Muscle layer of colon (tissue), 2 donors: Measurements from ENCODE around the gene WNT3A.

Source experiments
- H3K27ac ChIP-seq: one replicate; pipeline ENCODE4 v1.7.0; 2013; ENCODE audit warnings: low read depth, mild to moderate bottlenecking, low read length, moderate library complexity
- H3K27me3 ChIP-seq, 2 donors: one replicate each; pipeline ENCODE4 v1.7.0; 2013; ENCODE audit warnings: low read length in 2 of 2, mild to moderate bottlenecking in 2 of 2; ENCODE audit not compliant: insufficient read depth in 2 of 2, control insufficient read depth in 1 of 2
- H3K36me3 ChIP-seq: one replicate; pipeline ENCODE4 v1.7.0; 2013; ENCODE audit warnings: mild to moderate bottlenecking, low read length; ENCODE audit not compliant: insufficient read depth
- H3K4me1 ChIP-seq: one replicate; pipeline ENCODE4 v1.7.0; 2013; ENCODE audit warnings: mild to moderate bottlenecking, low read length; ENCODE audit not compliant: insufficient read depth
- H3K4me3 ChIP-seq, 2 donors: one replicate each; pipeline ENCODE4 v1.7.0; 2013; ENCODE audit warnings: low read length in 2 of 2, low read depth in 1 of 2, mild to moderate bottlenecking in 1 of 2, moderate library complexity in 1 of 2
- H3K9ac ChIP-seq: one replicate; pipeline ENCODE4 v1.7.0; 2013; ENCODE audit warnings: low read length
- H3K9me3 ChIP-seq: one replicate; pipeline ENCODE4 v1.7.0; 2013; ENCODE audit warnings: mild to moderate bottlenecking, low read length
- donor health status: abdominal sarcoma.
- donor health status: Adenocarcinoma of cecum.

Gene WNT3A

DNA sequence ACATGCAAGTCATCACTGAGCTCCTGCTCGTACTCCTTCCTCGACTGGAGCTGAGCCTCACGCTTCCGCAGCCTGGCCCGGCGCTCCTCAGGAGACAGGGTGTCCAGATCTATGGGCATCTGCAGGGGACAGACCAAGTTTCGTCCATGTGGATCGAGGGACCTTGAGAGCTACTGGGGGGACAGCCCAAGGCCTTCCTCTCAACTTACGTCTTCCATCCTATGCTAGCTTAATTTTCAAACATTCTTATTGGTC lies 99.9 kb downstream of the WNT3A start:
- Histone ChIP-seq H3K9ac (no peak overlapping the region), H3K36me3 (peaks cover 12% of the 10 kb centered on the region), H3K4me1 (peaks cover 33% of the 10 kb centered on the region)

DNA sequence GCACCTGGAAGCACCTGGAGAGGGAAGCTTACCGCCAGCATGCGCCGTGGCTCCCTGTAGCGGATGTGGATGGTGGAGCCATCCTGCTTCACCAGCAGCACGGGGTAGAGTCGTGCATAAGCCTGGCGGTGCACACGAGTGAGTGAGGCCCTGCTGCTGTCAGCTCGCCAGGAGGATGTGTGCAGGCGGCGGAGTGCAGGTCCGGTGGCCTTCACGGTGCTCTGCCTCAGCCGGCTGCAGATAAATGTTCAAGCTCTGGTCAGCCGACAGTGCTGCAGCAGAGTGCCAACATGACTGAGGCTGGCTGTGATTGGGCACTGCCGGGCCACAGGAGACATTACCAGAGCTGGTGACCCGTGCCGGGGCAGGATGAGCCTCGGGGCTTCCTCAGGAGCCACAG lies 100.8 kb downstream of the WNT3A start:
- no peak overlapping the region for H3K9ac ChIP-seq
- no peak overlapping the region for H3K27ac ChIP-seq
- H3K27me3 ChIP-seq, result no peaks in the 10 kb centered on the region
- H3K36me3 ChIP-seq, result peaks cover 12% of the 10 kb centered on the region
- peaks cover 30% of the 10 kb centered on the region for H3K4me1 ChIP-seq
- no peak overlapping the region for H3K4me3 ChIP-seq
- no peaks in the 10 kb centered on the region for H3K9me3 ChIP-seq

More for the DNA sequence above, 99.9 kb downstream of the WNT3A start:
- Histone ChIP-seq H3K4me3 (no peak overlapping the region), H3K27me3 (no peaks in the 10 kb centered on the region), H3K9me3 (no peaks in the 10 kb centered on the region), H3K27ac (no peak overlapping the region)

DNA sequence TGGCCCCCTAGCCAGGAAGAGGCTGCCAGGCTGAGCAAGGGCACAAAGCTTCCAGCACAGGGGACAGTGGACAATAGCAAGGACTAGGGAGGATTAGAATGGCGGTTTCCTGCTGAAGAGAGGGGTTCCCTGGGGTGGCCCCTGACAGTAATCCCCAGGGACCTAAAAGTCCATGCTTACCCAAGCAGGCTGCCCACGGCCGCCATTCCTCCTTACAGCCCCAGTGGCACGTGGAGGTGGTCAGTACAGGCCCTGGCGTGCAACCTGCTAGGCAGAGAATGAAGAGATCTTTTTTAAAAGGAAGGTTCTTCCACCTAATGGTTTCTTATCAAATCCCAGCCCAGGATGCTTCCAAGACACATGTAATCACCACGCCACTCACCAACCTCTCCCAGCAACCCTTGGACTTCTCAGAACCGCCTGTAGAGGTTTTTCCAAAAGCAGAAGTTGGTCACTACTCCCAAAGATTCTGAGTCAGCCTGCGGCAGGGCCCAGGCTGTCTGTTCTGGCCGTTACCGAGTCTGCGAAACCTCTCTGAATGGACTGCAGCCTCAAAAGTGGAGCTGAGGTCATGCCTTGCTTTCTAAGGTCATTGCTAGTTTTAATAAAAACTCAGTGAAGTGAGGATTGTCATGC lies 101.4 kb downstream of the WNT3A start:
- peak overlapping the region; percentile 83 to 94 for H3K4me3 ChIP-seq
- H3K9ac ChIP-seq, result peak overlapping the region; percentile 98
- H3K9me3 ChIP-seq, result no peaks in the 10 kb centered on the region
- peak overlapping the region; percentile 93 for H3K27ac ChIP-seq
- H3K4me1 ChIP-seq, result peaks cover 30% of the 10 kb centered on the region
- H3K27me3 ChIP-seq, result no peaks in the 10 kb centered on the region
- peaks cover 12% of the 10 kb centered on the region for H3K36me3 ChIP-seq

DNA sequence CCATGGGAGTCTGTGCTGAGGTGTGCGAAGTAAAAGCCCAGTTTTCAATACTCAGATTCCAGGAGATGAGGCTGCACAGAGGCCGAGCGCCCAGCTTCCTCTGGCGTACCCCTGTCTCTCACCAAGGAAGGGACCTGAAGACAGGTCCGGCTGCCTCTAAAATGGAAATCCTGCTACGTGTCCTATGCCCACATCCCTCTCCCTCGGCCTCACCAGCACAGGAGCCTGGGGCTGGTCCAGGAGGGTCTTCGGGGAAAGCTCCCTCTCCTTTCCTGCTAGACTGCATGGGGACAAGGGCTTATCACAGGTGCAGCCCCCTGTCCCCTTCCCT lies 101.9 kb downstream of the WNT3A start:
- peaks cover 12% of the 10 kb centered on the region for H3K36me3 ChIP-seq
- peaks cover 29% of the 10 kb centered on the region for H3K4me1 ChIP-seq

DNA sequence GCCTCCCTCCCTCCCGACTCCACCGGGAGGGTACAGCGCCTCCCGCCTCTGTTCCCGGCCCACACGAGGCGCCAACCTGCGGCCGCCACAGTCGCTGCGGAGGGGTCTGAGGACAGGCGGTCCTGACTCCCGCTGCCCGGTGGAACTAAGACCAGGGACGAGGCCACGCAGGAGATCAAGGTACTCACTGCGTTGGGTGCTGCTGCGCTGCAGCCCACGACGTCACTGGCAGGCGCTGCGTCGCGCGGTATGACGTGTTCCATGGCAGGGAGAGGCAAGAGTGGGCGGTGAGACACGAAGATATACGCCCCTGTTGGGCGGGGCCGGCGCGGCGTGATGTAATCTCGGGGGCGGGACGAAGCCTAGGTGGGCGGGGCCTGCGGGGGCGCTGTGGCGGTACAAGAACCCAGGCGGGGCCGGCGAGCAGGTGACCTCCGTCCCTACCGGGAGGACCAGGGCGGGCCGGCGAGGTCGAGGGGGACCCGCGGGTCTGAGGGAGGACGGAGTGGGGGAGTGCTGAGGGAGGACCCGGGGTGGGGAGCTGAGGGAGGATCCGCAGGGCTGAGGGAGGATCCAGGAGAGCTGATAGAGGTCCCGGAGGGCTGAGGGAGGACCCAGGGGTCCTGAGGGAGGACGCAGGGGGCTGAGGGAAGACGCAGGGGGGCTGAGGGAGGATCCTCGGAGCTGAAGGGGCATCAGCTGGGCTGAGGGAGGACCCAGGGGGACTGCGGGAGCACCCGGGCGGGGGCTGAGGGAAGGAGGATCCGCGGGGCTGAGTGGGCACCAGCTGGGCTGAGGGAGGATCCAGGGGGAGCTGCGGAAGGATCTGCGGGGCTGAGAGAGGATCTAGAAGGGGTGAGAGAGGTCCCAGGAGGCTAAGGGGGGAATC lies 102.5 kb downstream of the WNT3A start, which contains the start of gene MRPL55:
Gene MRPL55, minus strand, starts transcription at position 227 of the 889 bp plus-strand sequence. CDS start 1,039 bp downstream, outside the sequence.
- no peaks in the 10 kb centered on the region for H3K9me3 ChIP-seq
- peak within 1 kb of the TSS; percentile 98 for H3K9ac ChIP-seq
- H3K4me1 ChIP-seq, result peaks cover 23% of the 10 kb centered on the region
- H3K4me3 ChIP-seq, result peak within 1 kb of the TSS; percentile 83 to 94
- H3K27ac ChIP-seq, result peak within 1 kb of the TSS; percentile 93
- peaks cover 12% of the 10 kb centered on the region for H3K36me3 ChIP-seq
- no peaks in the 10 kb centered on the region for H3K27me3 ChIP-seq

More for the DNA sequence above, 101.9 kb downstream of the WNT3A start:
- Histone ChIP-seq H3K27me3 (no peaks in the 10 kb centered on the region), H3K9ac (peak overlapping the region; percentile 98), H3K27ac (peak overlapping the region; percentile 93), H3K4me3 (peak overlapping the region; percentile 83 to 94), H3K9me3 (no peaks in the 10 kb centered on the region)

DNA sequence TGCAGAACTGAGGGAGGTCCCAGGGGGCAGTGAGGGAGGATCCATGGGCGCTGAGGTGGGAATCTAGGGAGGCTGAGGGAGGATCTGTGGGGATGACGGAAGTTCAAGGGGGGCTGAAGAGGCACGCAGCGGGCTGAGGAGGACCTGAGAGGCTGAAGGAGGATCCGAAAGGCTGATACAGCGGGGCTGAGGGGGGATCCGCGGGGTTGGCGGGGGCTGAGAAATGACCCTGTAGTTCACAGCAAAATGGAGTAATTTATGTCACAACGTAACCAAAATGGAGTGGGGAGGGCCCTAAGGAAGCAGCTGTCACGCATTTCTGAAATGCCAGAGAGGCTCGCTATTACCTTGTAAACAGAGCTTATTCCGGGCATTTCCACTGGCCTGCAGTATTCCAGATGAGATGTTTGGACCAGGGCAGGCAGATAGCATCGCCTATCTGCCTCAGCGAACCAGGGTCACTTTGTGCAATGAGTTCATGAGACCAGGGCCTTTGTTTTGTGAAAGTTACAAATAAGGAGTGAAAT lies 103.2 kb downstream of the WNT3A start:
- Histone ChIP-seq H3K4me1 (peaks cover 20% of the 10 kb centered on the region), H3K27me3 (no peaks in the 10 kb centered on the region), H3K9me3 (no peaks in the 10 kb centered on the region), H3K27ac (peak overlapping the region; percentile 93), H3K9ac (peak overlapping the region; percentile 96), H3K4me3 (peak overlapping the region; percentile 83 to 94), H3K36me3 (peaks cover 12% of the 10 kb centered on the region)

DNA sequence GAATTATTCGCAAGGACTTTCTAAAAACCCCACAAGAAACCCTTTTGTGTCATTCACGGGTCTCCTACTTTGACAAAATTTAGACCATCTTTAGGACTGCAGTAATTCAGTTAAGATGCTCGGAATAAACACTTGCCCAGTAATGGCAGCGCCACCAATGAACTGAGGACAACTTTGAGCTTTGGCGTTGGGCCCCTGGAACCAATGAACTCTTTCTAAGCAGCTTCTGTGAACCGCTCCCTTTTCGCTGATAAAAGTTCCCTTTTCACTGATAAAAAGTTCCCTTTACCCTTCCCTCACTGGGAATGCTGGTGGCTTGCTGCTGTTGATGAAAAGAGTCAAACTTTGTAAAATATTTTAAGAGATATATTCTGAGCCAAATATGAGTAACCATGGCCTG lies 103.8 kb downstream of the WNT3A start:
- H3K36me3 ChIP-seq, result peaks cover 12% of the 10 kb centered on the region
- H3K27me3 ChIP-seq, result no peaks in the 10 kb centered on the region
- H3K9ac ChIP-seq, result no peak overlapping the region
- peaks cover 20% of the 10 kb centered on the region for H3K4me1 ChIP-seq
- no peaks in the 10 kb centered on the region for H3K9me3 ChIP-seq
- H3K27ac ChIP-seq, result peak overlapping the region; percentile 3
- peak overlapping the region in 1 of 2 donors; percentile 94 for H3K4me3 ChIP-seq
